PC-9 (cell line): ENCODE results near the gene CD200R1L.

Experiments used
- CTCF ChIP-seq: fragments of 200-600 bp; sonication (generic); conservative IDR thresholded peaks from 2 replicates; pipeline ENCODE4 v1.6.1; 2017; ENCODE audit warnings: mixed run types, antibody characterized with exemption, mild to moderate bottlenecking, moderate library complexity
- EZH2 ChIP-seq: fragments of 200-600 bp; sonication (generic); IDR thresholded peaks from 2 replicates; pipeline ENCODE4 v1.8.0; 2017; ENCODE audit warnings: antibody characterized with exemption, low read depth

- TF ChIP-seq CTCF (no peak), EZH2 (no peak)
These were observed 19.1 kb upstream of the CD200R1L start for GRCh38 chr3:112865757-112866156.
